Cardiac septum (tissue), 1 donor: ENCODE data around the gene KLHL22. TPM values are rescaled to one million over a fixed set of nuclear protein-coding genes. Genes with fewer than 3 reads are reported as not detected.
A peak's percentile ranks its signal among the peaks of the same experiment; 100 is the strongest.

Experiments
- DNase-seq: peaks from one replicate; pipeline ENCODE4 v3.0.0-alpha.2; 2020; ENCODE audit warnings: low spot score
- intact Hi-C: fragments of 100-400 bp; cut with DNase I; formaldehyde crosslinking; loops from one replicate; pipeline ENCODE4 v1.14.0; 2022
- total RNA-seq: library from RNA; stranded (reverse); fragmentation: NEBNext Ultra II Directional; extraction: Animal tissue kit (Norgen Biotek cat#: 25700); gene quantifications from one replicate; pipeline ENCODE4 v1.2.1, GENCODE V29; 2021
- donor health status: DM: no; HTN: no; CAD: no.

KLHL22 gene
- total RNA-seq, 1 donor from 2014 or later, result 16.8 TPM

DNA sequence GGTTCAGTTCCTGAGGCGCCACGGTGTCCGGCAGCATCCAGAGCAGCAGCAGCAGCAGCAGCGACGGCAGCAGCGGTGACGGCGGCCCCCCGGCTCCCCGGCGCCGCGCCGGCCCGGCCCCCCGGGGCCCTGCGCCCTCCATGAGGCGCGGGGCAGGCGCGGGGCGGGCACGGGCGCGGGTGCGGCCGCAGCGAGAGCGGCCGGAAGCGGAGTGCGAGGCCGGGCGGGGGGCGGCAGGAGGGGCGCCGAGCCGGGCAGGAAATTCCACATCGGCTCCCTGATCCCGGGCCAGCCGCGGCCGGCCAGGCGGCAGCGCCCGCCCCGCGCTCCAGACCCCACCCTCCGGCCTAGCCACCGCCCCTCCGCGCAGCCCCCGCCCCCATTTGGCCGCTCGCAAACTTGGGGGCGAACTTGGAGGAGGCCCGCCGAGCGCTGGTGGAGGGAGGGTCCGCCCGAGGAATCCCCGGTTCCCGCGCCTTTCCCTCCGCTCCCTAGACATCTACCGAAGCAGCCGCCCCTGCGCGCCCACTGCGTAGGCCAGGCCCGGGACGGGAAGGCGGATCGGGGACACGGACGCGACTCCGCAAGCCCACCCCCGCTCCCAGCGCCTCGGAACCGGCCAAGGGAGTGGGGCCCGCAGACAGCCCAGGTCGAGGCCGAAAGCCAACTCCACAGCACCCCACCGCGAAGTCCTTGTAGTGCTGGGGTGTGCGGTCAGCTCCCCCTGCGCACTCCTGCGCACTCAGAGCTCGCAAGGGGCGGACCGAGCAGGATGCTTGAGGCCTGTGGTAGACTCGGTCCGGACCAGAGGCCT is 57.8 kb downstream of the KLHL22 start, which contains the start of gene SCARF2:
TSS of gene SCARF2 (minus strand) at position 213 of the 814 bp plus-strand sequence. CDS start at position 142, 71 bp downstream.
- intact Hi-C loops, result no loop called here
- DNase-seq, result peak; percentile 65

DNA sequence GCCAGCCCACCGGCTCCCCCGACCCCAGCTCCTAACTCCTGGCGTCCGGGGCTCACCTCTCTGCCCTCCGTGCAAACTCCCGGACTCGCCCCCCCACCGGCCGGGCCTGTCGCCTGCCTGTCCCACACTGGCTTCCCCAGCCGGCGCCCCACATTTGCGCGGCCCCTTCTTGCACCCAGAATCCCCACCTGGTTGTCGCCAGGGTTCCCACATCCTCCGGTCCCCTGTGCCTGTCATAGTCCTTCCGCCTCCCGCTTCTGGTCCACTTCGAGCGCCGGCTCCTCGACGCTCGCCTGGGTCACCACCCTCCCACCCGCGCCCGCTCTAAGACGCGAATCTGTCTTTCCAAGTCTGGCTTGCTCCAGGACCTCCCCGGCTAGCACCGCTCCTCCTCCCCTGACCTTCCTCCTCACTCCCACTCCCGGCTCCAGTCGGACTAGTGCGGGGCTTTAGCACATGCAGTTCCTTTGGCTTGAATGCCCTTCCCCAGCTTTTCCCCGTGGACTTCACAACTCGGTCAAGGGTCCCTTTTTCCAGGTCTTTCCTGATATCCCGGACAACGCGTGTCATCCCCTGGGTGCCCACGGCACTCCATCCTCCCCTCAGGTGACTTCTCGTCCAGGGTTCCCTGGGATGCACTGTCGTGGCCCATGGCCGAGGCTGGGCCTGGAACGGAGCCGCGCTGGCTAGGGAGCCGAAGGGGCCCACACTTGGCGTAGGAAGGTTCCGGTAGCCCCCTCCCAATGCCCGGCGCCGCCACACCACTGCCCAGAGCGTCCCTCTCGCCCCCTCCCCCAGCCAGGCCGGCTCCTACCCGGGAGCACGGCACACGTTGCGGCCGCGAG is 58.6 kb downstream of the KLHL22 start:
- intact Hi-C loops, result no loop called here
- DNase-seq, result no peak

DNA sequence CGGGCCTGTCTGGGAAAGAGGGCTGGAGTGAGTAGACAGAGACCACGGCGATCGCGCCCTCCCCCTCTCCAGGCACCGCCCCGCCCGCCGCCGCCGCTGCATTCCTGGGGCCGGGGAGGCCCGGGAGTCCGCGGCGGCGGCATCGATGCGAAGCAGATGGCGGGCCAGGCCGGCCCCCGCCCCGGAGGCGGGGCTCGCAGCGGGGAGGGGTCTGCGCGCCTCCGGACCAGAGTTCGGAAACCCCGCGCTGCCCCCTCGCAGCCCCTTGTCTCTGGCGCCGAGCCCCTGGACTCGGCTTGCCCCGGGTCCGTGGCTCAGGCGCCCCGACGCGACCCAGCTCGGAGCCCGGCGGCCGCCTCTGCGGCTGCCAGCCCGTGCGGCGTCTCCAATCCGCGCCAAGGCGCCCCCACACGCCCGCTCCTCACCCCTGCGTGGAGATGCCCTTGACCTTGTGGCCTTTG is 59.3 kb downstream of the KLHL22 start:
- intact Hi-C loops, result no loop called here
- no peak for DNase-seq

DNA sequence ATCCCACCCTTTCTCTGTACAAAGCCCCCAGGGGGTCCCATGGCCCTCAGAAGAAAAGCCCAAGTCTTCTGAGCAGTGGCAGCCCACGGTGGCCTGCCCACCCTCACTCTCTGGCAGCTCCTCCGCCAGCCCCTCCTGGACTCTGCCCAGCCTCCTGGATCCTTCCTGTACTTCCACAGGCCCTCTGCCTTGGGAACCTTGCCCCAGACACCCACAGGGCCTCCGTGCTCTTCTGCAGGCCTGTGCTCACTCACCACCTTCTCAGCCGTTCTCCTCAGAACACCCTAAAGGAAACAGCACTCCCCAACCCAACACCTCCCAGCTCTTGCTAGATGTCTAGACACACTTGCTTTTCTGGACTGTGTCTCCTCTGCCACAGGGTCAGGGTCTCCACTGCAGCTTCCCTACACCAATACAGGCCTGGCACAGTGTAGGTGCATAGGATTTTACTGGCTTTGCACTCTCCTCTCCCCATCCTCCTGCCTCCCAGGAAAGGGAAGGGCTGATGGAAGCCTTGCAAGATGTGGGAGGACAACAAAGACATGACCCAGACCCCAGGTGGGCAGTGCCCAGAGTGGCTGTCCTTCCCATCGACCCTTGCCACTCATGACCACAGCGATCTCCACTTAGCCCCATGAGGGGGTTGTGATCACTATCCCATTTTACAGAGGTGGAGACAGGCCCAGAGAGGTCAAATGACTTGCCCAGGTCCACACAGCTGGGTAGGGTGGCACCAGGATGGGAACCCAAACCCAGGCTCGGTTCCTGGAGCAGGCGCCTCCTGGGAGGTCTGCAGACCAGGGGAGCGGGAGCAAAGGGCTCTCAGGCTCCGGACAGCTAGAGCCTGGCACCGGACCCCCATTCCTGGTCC is 59.9 kb downstream of the KLHL22 start:
- intact Hi-C loops, result no loop called here
- no peak for DNase-seq

DNA sequence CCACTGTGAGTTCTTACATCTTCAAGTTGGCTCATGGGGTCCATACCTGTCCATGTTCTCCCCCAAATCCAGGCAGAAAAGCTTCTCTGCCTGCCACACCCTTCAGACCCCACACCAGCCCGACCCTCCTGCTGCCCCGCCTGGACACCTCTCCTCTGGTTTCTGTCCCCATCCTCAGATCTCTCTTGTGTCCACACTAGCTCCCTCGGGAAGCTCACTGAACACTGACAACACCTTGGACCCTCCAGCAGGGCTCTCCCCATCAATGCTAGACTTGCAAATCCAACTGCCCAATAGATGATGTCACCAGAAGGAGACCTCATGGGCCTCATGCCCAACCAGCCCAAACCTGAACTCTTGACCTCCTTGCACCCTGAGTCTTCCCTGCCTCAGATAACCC is 60.8 kb downstream of the KLHL22 start:
- intact Hi-C loops, result no loop called here
- DNase-seq, result no peak

DNA sequence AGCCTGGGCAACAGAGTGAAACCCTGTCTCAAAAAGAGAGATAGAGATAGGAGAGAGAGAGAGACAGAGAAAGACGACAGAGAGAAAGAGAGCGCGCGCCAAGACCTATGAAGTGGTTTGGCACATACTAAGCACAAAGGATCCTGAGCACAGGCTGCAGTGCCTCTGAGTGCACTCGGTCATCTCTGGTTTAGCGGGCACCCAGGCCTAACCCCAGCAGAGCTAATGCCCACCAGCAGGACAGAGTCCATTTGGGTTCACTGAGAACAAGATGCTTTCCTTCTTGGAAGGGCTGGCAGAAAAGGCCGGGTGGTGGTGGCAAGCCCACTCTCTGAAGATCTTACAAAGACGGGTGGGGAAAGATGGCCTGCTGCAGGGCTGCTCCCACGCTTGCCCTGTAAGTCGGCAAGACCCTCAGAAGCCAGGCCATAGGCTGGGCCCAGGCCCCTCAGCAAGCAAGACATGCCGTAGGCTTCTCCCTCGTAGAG is 61.3 kb downstream of the KLHL22 start:
- intact Hi-C loops, result no loop called here
- DNase-seq, result no peak

DNA sequence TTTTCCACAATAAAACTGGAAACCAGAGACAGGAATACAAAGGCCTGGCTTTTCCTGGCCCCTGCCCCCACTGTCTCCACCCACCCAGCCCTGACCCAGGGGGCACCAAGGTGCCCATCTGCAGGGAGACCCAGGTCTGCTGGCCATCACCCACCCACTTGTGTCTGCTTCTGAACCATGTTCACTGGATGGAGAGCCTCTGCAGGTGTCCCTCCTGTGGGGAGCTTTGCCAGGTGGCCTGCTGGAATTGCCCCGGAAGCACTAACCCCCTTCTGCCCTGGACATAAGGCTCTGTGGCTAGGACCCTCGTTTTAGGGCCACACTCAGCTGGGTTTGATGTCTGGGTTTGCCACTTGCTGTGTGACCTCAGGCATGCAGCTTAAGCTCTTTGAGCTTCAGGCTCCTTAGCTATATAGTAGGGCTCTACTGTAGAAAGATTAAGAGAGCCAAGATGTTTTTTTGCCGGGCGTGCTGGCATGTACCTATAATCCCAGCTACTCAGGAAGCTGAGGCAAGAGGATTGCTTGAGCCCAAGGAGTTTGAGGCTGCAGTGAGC is 61.8 kb downstream of the KLHL22 start:
- no peak for DNase-seq
- intact Hi-C loops, result no loop called here

DNA sequence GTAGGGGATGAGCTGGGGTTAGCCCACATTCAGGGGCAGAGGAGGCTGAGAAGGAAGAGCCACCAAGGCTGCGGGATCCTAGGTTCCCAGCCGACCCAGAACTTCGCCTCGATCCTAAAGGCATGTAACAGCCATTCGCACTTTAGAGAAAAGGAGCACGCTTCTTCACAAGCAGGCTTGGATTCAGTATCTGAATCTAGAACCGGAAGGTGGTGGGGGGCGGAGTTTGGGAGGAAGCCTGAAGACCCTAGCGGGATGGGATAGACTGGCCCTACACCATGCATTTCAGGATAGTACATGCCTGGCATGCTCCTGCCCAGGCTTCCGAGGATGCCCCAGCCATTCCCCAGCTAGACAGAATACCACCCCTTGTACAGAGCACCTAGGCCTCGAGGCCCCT is 62.4 kb downstream of the KLHL22 start:
- intact Hi-C loops, result no loop called here
- no peak for DNase-seq

DNA sequence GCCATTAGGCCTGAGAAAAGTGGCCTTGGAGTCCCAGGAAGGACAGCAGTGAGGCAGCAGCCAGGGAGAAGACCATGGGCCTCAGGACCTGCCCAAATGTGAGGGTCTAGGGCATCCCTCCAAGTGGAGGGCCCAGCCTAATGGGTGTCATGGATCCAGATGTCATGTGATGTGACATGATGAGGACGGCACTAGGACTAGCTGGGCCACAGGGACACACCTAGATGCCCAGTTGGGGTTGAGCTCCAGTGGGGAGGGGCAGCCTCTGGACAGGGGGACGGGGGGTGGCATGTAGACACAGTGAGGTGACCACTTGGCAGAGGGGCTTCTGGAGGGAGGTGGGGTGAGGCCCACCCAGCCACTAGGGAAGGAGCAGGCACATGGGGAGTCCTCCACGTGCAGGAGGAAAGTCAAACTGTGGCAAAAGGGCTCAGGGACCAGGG is 63.3 kb downstream of the KLHL22 start:
- DNase-seq, result no peak
- intact Hi-C loops, result no loop called here

DNA sequence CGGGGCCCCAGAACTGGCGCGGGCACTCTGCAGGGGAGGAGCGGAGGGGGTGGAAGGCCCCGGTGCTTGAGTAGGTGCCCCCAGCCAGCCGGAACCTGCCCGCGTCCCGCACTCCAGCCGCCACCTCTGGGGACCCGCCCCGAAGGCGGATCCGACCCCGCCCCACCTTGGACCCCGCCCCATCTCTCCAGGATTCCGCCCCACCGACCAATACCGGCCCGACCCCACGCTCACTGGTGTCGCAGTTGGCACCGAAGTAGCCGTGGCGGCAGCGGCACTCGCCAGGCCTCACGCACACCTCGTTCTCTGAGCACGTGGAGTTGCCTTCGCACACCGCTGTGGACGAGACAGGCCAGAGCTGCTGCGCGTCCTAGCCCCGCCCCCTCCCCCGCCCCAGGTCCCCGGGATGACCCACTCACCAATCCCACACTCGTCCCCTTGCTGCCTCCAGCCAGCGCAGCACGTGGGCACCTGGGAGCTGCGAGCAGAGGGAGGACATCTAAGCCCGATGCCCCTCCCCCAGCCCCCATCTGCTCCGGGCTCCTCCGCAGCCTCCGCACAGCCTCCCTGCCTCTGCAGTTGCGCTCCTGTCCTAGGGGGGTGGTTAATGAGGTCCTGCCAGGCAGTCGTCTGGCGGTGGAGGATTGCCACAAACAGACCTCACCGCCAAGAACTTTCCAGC is 63.9 kb downstream of the KLHL22 start:
- intact Hi-C loops, result no loop called here

DNA sequence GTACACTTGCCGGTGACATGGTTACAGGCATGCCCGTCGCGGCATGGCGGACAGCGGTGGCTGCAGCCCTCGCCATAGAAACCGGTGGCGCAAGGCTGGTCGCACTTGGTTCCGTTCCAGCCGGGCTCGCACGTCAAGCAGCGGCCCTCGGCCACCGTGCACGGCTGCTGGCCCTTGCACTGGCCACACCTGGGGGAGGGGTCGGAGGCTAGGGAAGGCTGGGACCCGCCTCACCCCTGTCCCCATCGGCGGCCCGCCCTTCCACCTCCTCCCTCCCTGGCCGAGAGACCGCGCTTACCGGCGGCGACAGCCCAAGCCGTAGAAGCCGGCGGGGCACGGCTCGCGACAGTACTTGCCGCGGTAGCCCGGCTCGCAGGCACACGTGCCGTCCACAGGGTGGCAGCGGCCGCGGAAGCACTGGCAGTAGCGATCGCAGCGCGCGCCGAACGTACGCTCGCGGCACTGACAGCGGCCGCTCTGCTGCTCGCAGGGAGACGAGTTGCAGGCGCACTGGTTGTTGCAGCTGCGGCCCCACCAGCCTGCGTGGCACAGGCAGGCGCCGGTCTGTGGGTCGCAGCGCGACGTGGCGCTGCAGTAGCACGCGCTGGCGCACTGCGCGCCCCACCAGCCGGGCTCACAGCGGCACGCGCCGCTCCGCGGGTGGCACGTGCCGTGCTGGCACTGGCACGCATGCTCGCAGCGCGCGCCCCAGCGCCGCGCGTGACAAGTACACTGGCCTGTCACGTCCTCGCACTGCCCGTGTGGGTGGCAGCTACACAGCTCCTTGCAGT is 64.7 kb downstream of the KLHL22 start:
- intact Hi-C loops, result no loop called here
- DNase-seq, result no peak

More for the DNA sequence above, 63.9 kb downstream of the KLHL22 start:
- no peak for DNase-seq

DNA sequence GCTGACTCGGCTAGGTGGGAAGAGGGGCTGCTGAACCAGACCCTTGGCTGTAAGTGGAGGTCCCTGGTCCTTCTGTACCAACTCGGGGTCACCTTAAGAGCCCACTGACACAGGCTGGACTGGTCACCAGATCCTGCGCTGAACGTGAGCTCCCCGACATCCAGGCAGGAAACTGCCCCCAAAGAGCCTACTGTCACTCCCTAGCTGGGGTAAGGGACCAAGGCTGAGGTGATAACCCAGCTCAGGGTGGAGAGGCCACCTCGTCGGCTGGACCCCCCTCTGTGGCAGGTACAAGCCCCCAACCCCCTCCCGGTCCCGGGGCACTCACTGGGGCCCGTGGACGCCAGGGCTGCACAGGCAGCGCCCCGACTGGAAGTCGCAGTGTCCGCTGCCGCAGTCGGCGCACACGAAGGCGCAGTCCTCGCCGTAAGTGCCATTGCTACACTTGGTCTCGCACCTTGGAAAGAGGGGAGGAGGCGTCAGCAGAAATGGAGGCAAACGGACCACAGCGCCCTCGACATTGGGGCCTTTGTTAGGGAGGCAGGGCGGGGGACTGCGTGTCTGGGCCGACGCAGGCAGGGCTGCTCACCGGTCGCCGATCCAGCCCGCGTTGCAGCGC is 65.4 kb downstream of the KLHL22 start:
- no peak for DNase-seq
- intact Hi-C loops, result no loop called here

DNA sequence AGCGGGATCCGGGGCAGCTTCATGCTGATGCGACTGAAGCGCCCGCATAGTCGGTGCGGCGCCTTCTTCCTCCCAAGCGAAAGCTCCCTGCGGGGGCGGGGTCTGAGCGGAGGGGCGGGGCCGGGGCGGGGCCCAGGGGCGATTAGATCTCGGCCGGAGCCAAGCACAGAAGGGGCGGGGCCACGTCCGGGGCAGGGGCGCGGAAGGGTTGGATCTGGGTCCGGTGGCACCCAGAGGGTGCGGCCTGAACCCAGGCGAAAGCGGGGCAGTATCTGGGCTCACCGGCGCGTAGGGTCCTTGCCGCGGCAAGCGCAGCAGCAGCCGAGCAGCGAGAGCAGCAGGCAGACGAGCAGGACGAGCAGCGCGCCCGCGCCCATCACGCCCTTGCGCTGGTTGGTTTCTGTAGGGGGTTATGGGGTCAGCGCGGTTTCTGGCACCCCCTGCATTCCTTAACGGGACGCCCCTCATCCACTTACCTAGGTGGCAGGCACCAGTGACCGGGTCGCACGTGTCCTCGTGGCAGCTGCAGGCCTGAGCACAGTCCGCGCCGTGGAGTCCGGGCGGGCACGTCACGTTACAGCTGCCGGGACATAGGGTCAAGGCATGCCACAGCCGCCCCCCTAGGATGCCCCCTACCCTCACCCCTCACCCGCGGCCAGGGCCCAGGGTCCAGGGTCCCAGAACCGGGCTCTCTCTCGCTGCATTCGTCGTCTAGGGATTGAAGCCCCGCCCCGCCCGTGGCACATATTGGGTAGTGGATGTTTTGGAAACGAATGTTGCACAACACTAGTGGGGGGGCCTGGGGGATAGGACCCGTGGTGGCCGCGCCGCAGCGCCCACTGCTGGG is 66.1 kb downstream of the KLHL22 start:
- peak; percentile 88 for DNase-seq
- intact Hi-C loops, result loop anchor here (10.0 kb wide), 1 partner anchor 125 kb away; no protein-coding TSS in a partner anchor

DNA sequence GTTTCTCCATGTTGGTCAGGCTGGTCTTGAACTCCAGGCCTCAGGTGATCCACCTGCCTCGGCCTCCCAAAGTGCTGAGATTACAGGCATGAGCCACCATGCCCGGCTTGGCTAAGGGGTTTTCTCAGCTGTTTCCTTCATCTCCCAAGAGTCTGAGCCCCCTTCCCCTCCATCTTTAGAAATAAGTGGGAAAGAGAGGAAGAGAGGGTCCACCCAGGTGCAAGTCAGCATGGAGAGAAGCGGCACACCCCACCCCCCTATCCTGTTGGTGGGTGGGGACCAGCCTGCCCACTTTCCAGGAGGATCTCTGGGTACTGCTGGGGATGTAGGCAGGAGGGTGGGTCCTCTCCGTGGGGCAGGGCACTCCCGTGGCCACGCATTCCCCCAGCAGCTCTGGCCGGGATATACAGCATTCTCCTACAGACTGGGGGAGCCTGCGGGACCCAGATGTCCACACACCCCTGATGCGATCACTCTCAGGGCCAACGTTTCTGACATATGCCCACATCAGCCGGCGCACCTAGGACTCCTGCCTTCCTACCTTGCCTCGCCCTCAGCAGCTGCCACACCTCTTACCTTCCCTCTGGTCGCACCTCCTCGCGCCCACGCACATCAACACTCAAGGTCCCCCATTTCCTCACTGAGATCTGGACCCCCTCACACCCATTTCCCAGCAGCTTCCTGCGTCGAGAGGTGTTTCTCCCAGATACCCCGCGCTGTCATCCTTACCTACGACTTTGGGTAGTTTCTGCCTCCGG is 66.9 kb downstream of the KLHL22 start:
- intact Hi-C loops, result loop anchor here (10.0 kb wide), 1 partner anchor 126 kb away; no protein-coding TSS in a partner anchor
- no peak for DNase-seq

DNA sequence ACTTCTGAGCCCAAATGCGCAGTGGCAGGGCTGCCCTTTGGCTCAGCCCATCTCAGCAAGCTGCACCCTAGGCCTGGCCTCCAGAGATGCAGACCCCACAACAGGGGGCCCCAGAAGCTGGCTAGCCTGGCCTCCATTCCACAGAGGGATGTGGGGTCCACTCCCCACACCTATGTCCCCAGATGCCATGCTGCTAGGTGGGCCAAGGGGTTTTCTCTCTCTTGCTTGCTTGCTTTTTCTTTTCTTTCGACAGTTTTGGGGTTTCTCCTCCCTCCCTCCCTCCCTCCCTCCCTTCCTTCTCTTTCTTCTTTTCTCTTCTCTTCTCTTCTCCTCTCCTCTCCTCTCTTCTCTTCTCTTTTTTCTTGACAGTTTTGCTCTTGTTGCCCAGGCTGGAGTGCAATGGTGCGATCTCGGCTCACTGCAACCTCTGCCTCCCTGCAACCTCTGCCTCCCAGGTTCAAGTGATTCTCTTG is 67.6 kb downstream of the KLHL22 start:
- DNase-seq, result no peak
- intact Hi-C loops, result loop anchor here (10.0 kb wide), 1 partner anchor 127 kb away; no protein-coding TSS in a partner anchor
